CD4-positive, alpha-beta T cell (primary cell): ENCODE measurements around the gene PACSIN1. TPM values are rescaled to one million over a fixed set of nuclear protein-coding genes. Genes with fewer than 3 reads are reported as not detected.

Experiments
- ATAC-seq: fragments of 200-7000 bp; cut with Tn5 transposase; one replicate; pipeline ENCODE4 v1.10.0; 2022; ENCODE audit warnings: mild to moderate bottlenecking; ENCODE audit not compliant: poor library complexity
- CTCF ChIA-PET: fragments of 350-600 bp; sonication (Branson Sonifier 250); formaldehyde crosslinking; loops from one replicate; lab custom pipeline; 2021; ENCODE audit warnings: antibody characterized with exemption, inconsistent platforms; lab: Charles Lee
- POLR2A ChIA-PET: fragments of 350-600 bp; sonication (Branson Sonifier 250); formaldehyde crosslinking; loops from one replicate; lab custom pipeline; 2021; ENCODE audit warnings: antibody characterized with exemption, inconsistent platforms; lab: Charles Lee
- DNase-seq, 14 experiments: peaks; one replicate each; pipeline ENCODE4 v3.0.0-alpha.2; 2013 to 2020; ENCODE audit warnings: mixed read lengths in 2 of 14
- H3K27ac ChIP-seq, 2 donors: one replicate each; pipeline versions ENCODE4 v1.5.1 to v1.7.0; 2013; ENCODE audit warnings: low read length in 2 of 2, low read depth in 1 of 2, mild to moderate bottlenecking in 1 of 2
- H3K27me3 ChIP-seq, 2 experiments: 1 replicate in 1 of 2; 2 replicates in 1 of 2; pipeline versions ENCODE4 v1.6.1 to v1.7.0; 2013; ENCODE audit warnings: low read length in 2 of 2, control low read depth in 1 of 2, mild to moderate bottlenecking in 1 of 2, moderate library complexity in 1 of 2; ENCODE audit not compliant: insufficient read depth in 2 of 2, control insufficient read depth in 1 of 2
- H3K36me3 ChIP-seq: one replicate; pipeline ENCODE4 v1.6.1; 2013; ENCODE audit warnings: low read length, control low read depth; ENCODE audit not compliant: insufficient read depth
- H3K4me1 ChIP-seq: one replicate; pipeline ENCODE4 v1.6.1; 2013; ENCODE audit warnings: low read length, control low read depth; ENCODE audit not compliant: insufficient read depth
- H3K4me3 ChIP-seq: one replicate; pipeline ENCODE4 v1.5.1; 2013; ENCODE audit warnings: mild to moderate bottlenecking, low read length, moderate library complexity
- H3K9me3 ChIP-seq, 2 experiments: 1 replicate in 1 of 2; 2 replicates in 1 of 2; pipeline versions ENCODE4 v1.6.1 to v1.7.0; 2013; ENCODE audit warnings: low read length in 2 of 2, mild to moderate bottlenecking in 2 of 2, control low read depth in 1 of 2, moderate library complexity in 1 of 2; ENCODE audit not compliant: control insufficient read depth in 1 of 2, insufficient read depth in 1 of 2
- H3K27ac Mint-ChIP-seq: one replicate; pipeline ENCODE4 v1.8.0; 2020; ENCODE audit warnings: mixed read lengths
- H3K27me3 Mint-ChIP-seq: one replicate; pipeline ENCODE4 v1.8.0; 2021; ENCODE audit warnings: mixed read lengths
- H3K36me3 Mint-ChIP-seq: one replicate; pipeline ENCODE4 v1.8.0; 2021; ENCODE audit warnings: low read depth, mixed read lengths
- H3K4me1 Mint-ChIP-seq: one replicate; pipeline ENCODE4 v1.8.0; 2021; ENCODE audit warnings: low read depth, mixed read lengths
- H3K4me3 Mint-ChIP-seq: one replicate; pipeline ENCODE4 v1.8.0; 2020; ENCODE audit warnings: mild to moderate bottlenecking, mixed read lengths
- H3K9me3 Mint-ChIP-seq: one replicate; pipeline ENCODE4 v1.8.0; 2020; ENCODE audit warnings: mixed read lengths
- intact Hi-C, 2 experiments: fragments of 100-400 bp; cut with DNase I in 1 of 2; cut with micrococcal nuclease in 1 of 2; formaldehyde crosslinking; loops; one replicate each; pipeline versions ENCODE4 v1.15.1 to v1.9.0; 2023 to 2025; cut with DNase I, micrococcal nuclease
- total RNA-seq, 174 experiments: library from RNA in 2 of 174; stranded (reverse) in 2 of 174; gene quantifications; one replicate each; pipeline ENCODE4 v1.2.3 and lab custom pipeline; 2021 to 2026
- TF ChIP-seq, protein P1 (sequence below): fragments of 200-600 bp; IDR thresholded peaks from one replicate; pipeline ENCODE4 v1.8.0; 2022; ENCODE audit warnings: antibody characterized with exemption, mild to moderate bottlenecking

PACSIN1 gene
- total RNA-seq, 2 experiments from 2014 or later = 1.3 to 1.4 TPM

GRCh38 chr6:34564181-34564580, 98.3 kb downstream of the PACSIN1 start:
- no peak for DNase-seq
- Mint-ChIP-seq H3K4me3 (no peak overlapping the region), H3K4me1 (no peaks in the 10 kb centered on the region), H3K36me3 (no peaks in the 10 kb centered on the region), H3K27ac (no peak overlapping the region), H3K9me3 (no peaks in the 10 kb centered on the region), H3K27me3 (no peaks in the 10 kb centered on the region)
- Histone ChIP-seq H3K36me3 (no peaks in the 10 kb centered on the region), H3K27me3 (no peaks in the 10 kb centered on the region), H3K27ac (no peak overlapping the region), H3K4me1 (no peaks in the 10 kb centered on the region), H3K9me3 (no peaks in the 10 kb centered on the region), H3K4me3 (no peak overlapping the region)
- CTCF ChIA-PET = no interaction called here
- TF ChIP-seq, protein P1, sequence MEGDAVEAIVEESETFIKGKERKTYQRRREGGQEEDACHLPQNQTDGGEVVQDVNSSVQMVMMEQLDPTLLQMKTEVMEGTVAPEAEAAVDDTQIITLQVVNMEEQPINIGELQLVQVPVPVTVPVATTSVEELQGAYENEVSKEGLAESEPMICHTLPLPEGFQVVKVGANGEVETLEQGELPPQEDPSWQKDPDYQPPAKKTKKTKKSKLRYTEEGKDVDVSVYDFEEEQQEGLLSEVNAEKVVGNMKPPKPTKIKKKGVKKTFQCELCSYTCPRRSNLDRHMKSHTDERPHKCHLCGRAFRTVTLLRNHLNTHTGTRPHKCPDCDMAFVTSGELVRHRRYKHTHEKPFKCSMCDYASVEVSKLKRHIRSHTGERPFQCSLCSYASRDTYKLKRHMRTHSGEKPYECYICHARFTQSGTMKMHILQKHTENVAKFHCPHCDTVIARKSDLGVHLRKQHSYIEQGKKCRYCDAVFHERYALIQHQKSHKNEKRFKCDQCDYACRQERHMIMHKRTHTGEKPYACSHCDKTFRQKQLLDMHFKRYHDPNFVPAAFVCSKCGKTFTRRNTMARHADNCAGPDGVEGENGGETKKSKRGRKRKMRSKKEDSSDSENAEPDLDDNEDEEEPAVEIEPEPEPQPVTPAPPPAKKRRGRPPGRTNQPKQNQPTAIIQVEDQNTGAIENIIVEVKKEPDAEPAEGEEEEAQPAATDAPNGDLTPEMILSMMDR = no peak
- no peak for ATAC-seq
- intact Hi-C loops = no loop called here
- POLR2A ChIA-PET = interaction anchor here (0.6 kb wide), 1 partner anchor 322 kb away, joined by 3 read pairs; no protein-coding TSS in a partner anchor

- Histone ChIP-seq H3K4me3 (no peak overlapping the region), H3K4me1 (no peaks in the 10 kb centered on the region), H3K36me3 (no peaks in the 10 kb centered on the region), H3K27me3 (no peaks in the 10 kb centered on the region), H3K27ac (no peak overlapping the region), H3K9me3 (peaks cover 0 to 3% of the 10 kb centered on the region in 2 experiments)
- no peaks in the 10 kb centered on the region for H3K27me3 Mint-ChIP-seq
- no peak overlapping the region for H3K27ac Mint-ChIP-seq
- intact Hi-C loops = no loop called here
- no peak for DNase-seq
- H3K36me3 Mint-ChIP-seq = no peaks in the 10 kb centered on the region
- no peaks in the 10 kb centered on the region for H3K9me3 Mint-ChIP-seq
- no peaks in the 10 kb centered on the region for H3K4me1 Mint-ChIP-seq
- ATAC-seq = no peak
- H3K4me3 Mint-ChIP-seq = no peak overlapping the region
- ChIA-PET POLR2A (no interaction called here), CTCF (no interaction called here)
- TF ChIP-seq, protein P1 = no peak
Measured at GRCh38 chr6:34565722-34566137, 99.9 kb downstream of the PACSIN1 start.

- Mint-ChIP-seq H3K36me3 (no peaks in the 10 kb centered on the region), H3K27me3 (no peaks in the 10 kb centered on the region), H3K4me1 (no peaks in the 10 kb centered on the region), H3K9me3 (no peaks in the 10 kb centered on the region), H3K27ac (no peak overlapping the region), H3K4me3 (no peak overlapping the region)
- no peaks in the 10 kb centered on the region for H3K36me3 ChIP-seq
- TF ChIP-seq, protein P1 = no peak
- no peak overlapping the region for H3K27ac ChIP-seq
- ATAC-seq (no peak), DNase-seq (no peak)
- ChIA-PET CTCF (no interaction called here), POLR2A (no interaction called here)
- H3K9me3 ChIP-seq = peaks cover 0 to 3% of the 10 kb centered on the region in 2 experiments
- H3K4me1 ChIP-seq = no peaks in the 10 kb centered on the region
- H3K4me3 ChIP-seq = no peak overlapping the region
- no peaks in the 10 kb centered on the region for H3K27me3 ChIP-seq
- intact Hi-C loops = no loop called here
Measured at GRCh38 chr6:34566830-34567546, 101.1 kb downstream of the PACSIN1 start.
